Lower lobe of right lung (tissue), 2 donors: ENCODE data around the gene FRMD4A. TPM values are rescaled to one million over a fixed set of nuclear protein-coding genes. Genes with fewer than 3 reads are reported as not detected.
"Not testable (repeated sequence)": the region's sequence is repeated elsewhere in the genome, so short reads cannot be mapped to it uniquely, and the experiment has no call there.

Experiments
- ATAC-seq, 2 donors: fragments of 200-7000 bp; cut with Tn5 transposase; one replicate each; pipeline ENCODE4 v1.9.1; 2020 to 2022; ENCODE audit warnings: mild to moderate bottlenecking in 2 of 2, moderate library complexity in 2 of 2
- DNase-seq: peaks from one replicate; pipeline ENCODE4 v3.0.0-alpha.2; 2020
- H3K27ac ChIP-seq: fragments of 200-600 bp; one replicate; pipeline ENCODE4 v1.8.0; 2022
- H3K27me3 ChIP-seq: fragments of 200-600 bp; one replicate; pipeline ENCODE4 v1.8.0; 2022; ENCODE audit warnings: low read depth
- H3K36me3 ChIP-seq: fragments of 200-600 bp; one replicate; pipeline ENCODE4 v1.8.0; 2022; ENCODE audit warnings: mild to moderate bottlenecking
- H3K4me1 ChIP-seq: fragments of 200-600 bp; one replicate; pipeline ENCODE4 v1.8.0; 2022
- H3K4me3 ChIP-seq: fragments of 200-600 bp; one replicate; pipeline ENCODE4 v1.8.0; 2022; ENCODE audit warnings: mild to moderate bottlenecking
- H3K9me3 ChIP-seq: fragments of 200-600 bp; one replicate; pipeline ENCODE4 v1.8.0; 2022
- intact Hi-C: fragments of 100-400 bp; cut with DNase I; formaldehyde crosslinking; loops from one replicate; pipeline ENCODE4 v1.11.0; 2022
- total RNA-seq: library from RNA; stranded (reverse); fragmentation: NEBNext Ultra II Directional; extraction: Animal tissue kit (Norgen Biotek cat#: 25700); gene quantifications from one replicate; pipeline ENCODE4 v1.2.1, GENCODE V29; 2021
- TF ChIP-seq, protein P1 (sequence below): fragments of 200-600 bp; IDR thresholded peaks from one replicate; pipeline ENCODE4 v1.8.0; 2022; ENCODE audit warnings: antibody characterized with exemption, mild to moderate bottlenecking
- donor health status: DM: no; HTN: yes; CAD: no; lungs with severe emphysema.

FRMD4A gene
- total RNA-seq, 1 donor from 2014 or later, result 64.8 TPM

GRCh38 chr10:13788320-13788600 is 542.5 kb downstream of the FRMD4A start:
- ATAC-seq (no peak), DNase-seq (no peak)
- intact Hi-C loops, result no loop called here
- TF ChIP-seq, protein P1, sequence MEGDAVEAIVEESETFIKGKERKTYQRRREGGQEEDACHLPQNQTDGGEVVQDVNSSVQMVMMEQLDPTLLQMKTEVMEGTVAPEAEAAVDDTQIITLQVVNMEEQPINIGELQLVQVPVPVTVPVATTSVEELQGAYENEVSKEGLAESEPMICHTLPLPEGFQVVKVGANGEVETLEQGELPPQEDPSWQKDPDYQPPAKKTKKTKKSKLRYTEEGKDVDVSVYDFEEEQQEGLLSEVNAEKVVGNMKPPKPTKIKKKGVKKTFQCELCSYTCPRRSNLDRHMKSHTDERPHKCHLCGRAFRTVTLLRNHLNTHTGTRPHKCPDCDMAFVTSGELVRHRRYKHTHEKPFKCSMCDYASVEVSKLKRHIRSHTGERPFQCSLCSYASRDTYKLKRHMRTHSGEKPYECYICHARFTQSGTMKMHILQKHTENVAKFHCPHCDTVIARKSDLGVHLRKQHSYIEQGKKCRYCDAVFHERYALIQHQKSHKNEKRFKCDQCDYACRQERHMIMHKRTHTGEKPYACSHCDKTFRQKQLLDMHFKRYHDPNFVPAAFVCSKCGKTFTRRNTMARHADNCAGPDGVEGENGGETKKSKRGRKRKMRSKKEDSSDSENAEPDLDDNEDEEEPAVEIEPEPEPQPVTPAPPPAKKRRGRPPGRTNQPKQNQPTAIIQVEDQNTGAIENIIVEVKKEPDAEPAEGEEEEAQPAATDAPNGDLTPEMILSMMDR, result no peak
- Histone ChIP-seq H3K9me3 (no peaks in the 10 kb centered on the region), H3K36me3 (peaks cover 8% of the 10 kb centered on the region), H3K4me3 (no peak overlapping the region), H3K27ac (peak overlapping the region; percentile 41), H3K27me3 (no peaks in the 10 kb centered on the region), H3K4me1 (peaks cover 31% of the 10 kb centered on the region)

DNA sequence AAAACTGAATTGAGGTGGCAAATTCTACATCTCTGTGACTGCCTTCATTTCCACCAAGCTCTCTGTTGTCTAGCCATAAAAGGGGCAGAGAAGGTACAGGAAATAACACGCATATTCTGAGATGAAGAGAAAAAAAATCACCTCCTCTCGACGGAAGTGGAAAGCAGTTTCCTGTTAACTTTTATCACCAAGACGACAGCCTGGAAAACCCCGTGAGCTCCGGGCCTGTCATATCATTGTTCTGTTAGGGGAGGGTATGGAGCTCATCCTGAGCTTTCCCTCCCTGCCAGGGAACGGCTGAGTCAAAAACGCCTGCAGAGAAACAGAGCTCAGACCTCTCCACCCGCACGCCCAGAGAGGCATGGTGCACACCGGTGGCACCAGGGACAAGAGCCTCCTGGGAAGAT is 543.7 kb downstream of the FRMD4A start:
- DNase-seq (no peak), ATAC-seq (peak in 1 of 2 donors; percentile 51)
- H3K36me3 ChIP-seq, result peaks cover 5% of the 10 kb centered on the region
- H3K27ac ChIP-seq, result peak overlapping the region; percentile 24
- H3K9me3 ChIP-seq, result no peaks in the 10 kb centered on the region
- peaks cover 31% of the 10 kb centered on the region for H3K4me1 ChIP-seq
- H3K4me3 ChIP-seq, result no peak overlapping the region
- TF ChIP-seq, protein P1, result no peak
- intact Hi-C loops, result no loop called here
- no peaks in the 10 kb centered on the region for H3K27me3 ChIP-seq

DNA sequence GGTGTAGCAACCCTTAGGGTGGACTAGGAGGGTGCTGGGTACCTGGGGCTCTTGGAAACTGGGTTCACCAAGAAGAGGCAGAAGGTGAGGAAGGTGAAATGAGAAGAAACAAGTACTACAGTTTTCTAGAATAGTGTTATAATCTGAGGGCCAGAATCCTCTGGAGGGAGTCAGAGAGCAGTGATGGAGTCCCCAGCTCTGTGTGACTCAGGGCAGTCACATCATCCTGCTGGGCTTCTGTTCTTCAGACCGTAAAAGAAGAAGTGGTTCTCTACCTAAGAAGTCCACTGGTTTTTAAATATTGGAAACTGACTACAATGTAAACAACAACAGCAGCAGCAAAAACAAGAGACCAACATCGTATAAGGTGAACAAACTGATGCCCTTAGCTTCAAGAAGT is 546.7 kb downstream of the FRMD4A start:
- H3K4me1 ChIP-seq, result peaks cover 28% of the 10 kb centered on the region
- no peaks in the 10 kb centered on the region for H3K36me3 ChIP-seq
- H3K4me3 ChIP-seq, result no peak overlapping the region
- no peak overlapping the region for H3K27ac ChIP-seq
- TF ChIP-seq, protein P1, result no peak
- DNase-seq (no peak), ATAC-seq (no peak)
- intact Hi-C loops, result no loop called here
- no peaks in the 10 kb centered on the region for H3K27me3 ChIP-seq
- H3K9me3 ChIP-seq, result no peaks in the 10 kb centered on the region

DNA sequence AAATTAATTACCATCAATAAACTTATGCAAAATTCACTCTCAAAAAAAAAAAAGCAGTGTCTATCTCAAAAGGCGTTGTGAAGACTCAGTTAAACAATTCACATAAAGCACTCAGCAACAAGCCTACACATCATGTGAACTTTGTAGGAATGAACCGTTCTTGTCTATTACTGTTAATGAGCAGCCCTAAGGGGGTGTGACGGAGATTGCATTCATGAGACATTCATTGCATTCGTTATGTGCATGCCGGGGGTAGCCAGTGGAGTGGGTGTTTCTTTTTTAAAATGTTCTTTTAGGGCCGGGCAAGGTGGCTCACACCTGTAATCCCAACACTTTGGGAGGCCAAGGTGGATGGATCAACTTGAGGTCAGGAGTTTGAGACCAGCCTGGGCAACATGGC is 551.0 kb downstream of the FRMD4A start:
- ATAC-seq (no peak), DNase-seq (no peak)
- no peak overlapping the region for H3K27ac ChIP-seq
- H3K4me3 ChIP-seq, result no peak overlapping the region
- TF ChIP-seq, protein P1, result no peak
- intact Hi-C loops, result loop anchor here (5.0 kb wide), 1 partner anchor 112 kb away; no protein-coding TSS in a partner anchor
- H3K36me3 ChIP-seq, result no peaks in the 10 kb centered on the region
- no peaks in the 10 kb centered on the region for H3K4me1 ChIP-seq
- no peaks in the 10 kb centered on the region for H3K9me3 ChIP-seq
- no peaks in the 10 kb centered on the region for H3K27me3 ChIP-seq

DNA sequence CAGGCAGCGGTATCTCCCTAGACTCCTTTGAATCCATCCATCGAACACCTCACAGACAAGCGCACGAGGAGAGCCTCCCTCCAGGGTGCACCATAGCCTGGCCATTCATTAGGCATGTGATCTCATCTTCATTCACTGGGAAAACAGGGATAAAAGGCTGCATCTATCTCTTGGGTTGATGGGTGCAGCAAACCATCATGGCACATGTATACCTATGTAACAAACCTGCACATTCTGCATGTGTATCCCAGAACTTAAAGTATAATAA is 552.1 kb downstream of the FRMD4A start:
- not testable (repeated sequence) for H3K9me3 ChIP-seq, DNase-seq, H3K27ac ChIP-seq, H3K27me3 ChIP-seq, ATAC-seq, H3K4me3 ChIP-seq, H3K36me3 ChIP-seq, H3K4me1 ChIP-seq
- intact Hi-C loops, result loop anchor here (5.0 kb wide), 1 partner anchor 111 kb away; no protein-coding TSS in a partner anchor

- Histone ChIP-seq H3K4me1 (no peaks in the 10 kb centered on the region), H3K27me3 (no peaks in the 10 kb centered on the region), H3K9me3 (no peaks in the 10 kb centered on the region), H3K27ac (no peak overlapping the region), H3K36me3 (no peaks in the 10 kb centered on the region), H3K4me3 (no peak overlapping the region)
- intact Hi-C loops, result loop anchor here (5.0 kb wide), 1 partner anchor 110 kb away; no protein-coding TSS in a partner anchor
- DNase-seq (no peak), ATAC-seq (peak; percentile 38 to 52)
- TF ChIP-seq, protein P1, result no peak
Measured at GRCh38 chr10:13776861-13777311, 553.8 kb downstream of the FRMD4A start.
